Stimulated activated effector memory CD8-positive, alpha-beta T cell treated with anti-CD3 and anti-CD28 coated beads, Interleukin-12 subunit alpha, Interleukin-12 subunit beta, amount 100 ng/mL, for 72 hours (primary cell): ENCODE measurements around the gene HOXB9.

Experiments
- ATAC-seq: fragments of 150-1000 bp; cut with Tn5 transposase; 2 replicates; pipeline ENCODE4 v1.10.0; 2021
- DNase-seq, 2 donors: peaks; one replicate each; pipeline ENCODE4 v3.0.0; 2021 to 2022; ENCODE audit warnings: low spot score in 2 of 2
- H3K27ac Mint-ChIP-seq: one replicate; pipeline ENCODE4 v1.8.0; 2022; ENCODE audit warnings: mild to moderate bottlenecking, mixed read lengths
- H3K36me3 Mint-ChIP-seq: one replicate; pipeline ENCODE4 v1.8.0; 2022; ENCODE audit warnings: mild to moderate bottlenecking, mixed read lengths
- H3K4me1 Mint-ChIP-seq: one replicate; pipeline ENCODE4 v1.8.0; 2022; ENCODE audit warnings: mixed read lengths
- H3K4me3 Mint-ChIP-seq: one replicate; pipeline ENCODE4 v1.8.0; 2022; ENCODE audit warnings: mild to moderate bottlenecking, mixed read lengths
- H3K9me3 Mint-ChIP-seq: one replicate; pipeline ENCODE4 v1.8.0; 2022; ENCODE audit warnings: mixed read lengths

The HOXB9 gene

DNA sequence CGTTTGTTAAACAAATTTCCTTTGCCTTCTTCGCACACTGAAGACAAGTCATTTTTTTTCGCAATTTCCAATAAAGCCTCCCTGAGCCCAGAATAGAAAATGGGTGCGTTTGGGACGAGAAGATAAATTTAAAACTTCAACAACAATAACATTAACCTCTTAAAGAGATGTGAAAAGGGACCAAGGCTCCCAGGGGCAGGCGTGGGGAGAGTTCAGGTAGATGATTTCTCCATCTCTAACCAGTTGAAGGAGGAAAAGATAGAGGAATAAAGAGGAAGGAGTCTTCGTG, 46.7 kb downstream of the HOXB9 start:
- H3K9me3 Mint-ChIP-seq, result no peaks in the 10 kb centered on the region
- peaks cover 10% of the 10 kb centered on the region for H3K4me1 Mint-ChIP-seq
- peak overlapping the region; percentile 92 for H3K27ac Mint-ChIP-seq
- no peaks in the 10 kb centered on the region for H3K36me3 Mint-ChIP-seq
- peak overlapping the region; percentile 86 for H3K4me3 Mint-ChIP-seq
- ATAC-seq (no peak), DNase-seq (no peak)

DNA sequence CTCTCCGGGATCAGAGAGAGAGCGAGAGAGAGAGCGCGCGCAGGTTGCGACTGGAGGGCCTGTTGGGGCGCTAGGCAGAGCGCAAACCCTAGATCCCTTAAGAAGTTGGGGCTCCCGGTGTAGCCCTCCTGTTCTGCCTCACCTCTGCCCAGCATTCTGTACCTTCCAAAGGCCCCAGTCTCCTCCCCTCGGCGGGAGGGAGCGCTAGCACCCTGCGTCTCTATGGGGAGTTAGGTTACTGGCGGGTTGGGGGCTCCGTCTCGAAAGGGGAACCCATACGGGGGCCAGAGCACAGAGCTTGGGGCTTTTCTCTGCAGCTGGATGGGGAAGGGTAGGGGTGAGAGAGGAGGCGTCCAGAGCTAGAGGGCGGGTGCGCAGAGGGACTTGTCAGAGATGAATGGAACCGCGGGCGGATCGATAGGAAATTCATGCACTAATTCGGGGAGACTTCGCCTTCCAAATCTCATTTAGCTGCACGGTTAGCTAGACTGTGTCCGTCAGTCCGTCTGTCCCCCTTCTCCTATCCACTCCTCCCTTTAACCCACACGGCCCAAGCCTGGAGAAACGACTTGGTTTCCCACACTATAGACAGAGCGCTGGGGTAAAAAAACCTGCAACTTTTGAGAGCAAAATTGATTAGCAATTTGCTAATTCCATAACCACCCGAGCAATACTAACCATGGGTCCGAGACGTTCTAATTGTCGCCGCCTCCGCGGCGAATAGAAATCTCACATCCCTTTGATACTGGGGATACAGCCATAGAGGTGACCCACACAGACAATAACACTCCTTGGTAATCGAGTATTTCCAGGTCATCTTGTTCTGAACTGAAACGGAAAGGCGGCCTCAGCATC, 47.3 kb downstream of the HOXB9 start:
- no peaks in the 10 kb centered on the region for H3K36me3 Mint-ChIP-seq
- H3K9me3 Mint-ChIP-seq, result no peaks in the 10 kb centered on the region
- ATAC-seq (peak; percentile 72), DNase-seq (no peak)
- peaks cover 9% of the 10 kb centered on the region for H3K4me1 Mint-ChIP-seq
- peak overlapping the region; percentile 86 for H3K4me3 Mint-ChIP-seq
- peak overlapping the region; percentile 92 for H3K27ac Mint-ChIP-seq

DNA sequence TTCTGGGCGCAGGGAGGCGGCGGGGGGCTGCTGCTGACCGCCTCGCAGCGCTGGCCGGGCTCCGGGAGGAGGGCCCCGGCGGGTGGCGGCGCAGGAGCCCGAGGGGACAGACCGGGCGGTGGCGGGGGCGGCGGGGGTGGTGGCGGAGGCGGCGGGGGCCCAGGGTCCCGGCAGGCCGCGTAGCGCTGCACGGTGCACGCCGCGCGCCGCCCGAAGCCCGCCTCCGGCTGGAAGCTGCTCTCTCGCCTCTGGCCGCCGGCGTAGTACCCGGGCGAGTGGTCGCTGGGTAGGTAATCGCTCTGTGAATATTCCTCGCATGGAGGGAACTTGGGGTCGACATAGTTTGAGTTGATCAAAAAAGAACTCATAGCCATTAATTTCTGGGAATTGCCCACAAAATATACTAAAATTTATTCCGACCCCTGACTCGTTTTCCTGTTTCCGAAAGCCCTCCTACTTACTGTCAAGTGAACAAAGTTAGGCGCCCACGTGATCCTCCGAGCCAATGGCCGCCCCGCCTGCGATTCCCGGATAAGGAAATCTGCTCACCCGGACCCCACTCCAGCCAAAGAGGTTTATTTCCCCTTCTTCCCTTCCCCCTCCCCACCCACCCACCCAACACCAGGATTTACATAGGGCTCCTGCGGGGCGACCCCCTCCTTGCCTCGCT, 48.1 kb downstream of the HOXB9 start, which contains the start of gene HOXB4:
TSS of gene HOXB4 (minus strand) at position 405 of the 670 bp plus-strand sequence. CDS start at position 374, 31 bp downstream.
- DNase-seq, result peak in 1 of 2 donors; percentile 83
- Mint-ChIP-seq H3K4me1 (peaks cover 9% of the 10 kb centered on the region), H3K27ac (peak within 1 kb of the TSS; percentile 92)

DNA sequence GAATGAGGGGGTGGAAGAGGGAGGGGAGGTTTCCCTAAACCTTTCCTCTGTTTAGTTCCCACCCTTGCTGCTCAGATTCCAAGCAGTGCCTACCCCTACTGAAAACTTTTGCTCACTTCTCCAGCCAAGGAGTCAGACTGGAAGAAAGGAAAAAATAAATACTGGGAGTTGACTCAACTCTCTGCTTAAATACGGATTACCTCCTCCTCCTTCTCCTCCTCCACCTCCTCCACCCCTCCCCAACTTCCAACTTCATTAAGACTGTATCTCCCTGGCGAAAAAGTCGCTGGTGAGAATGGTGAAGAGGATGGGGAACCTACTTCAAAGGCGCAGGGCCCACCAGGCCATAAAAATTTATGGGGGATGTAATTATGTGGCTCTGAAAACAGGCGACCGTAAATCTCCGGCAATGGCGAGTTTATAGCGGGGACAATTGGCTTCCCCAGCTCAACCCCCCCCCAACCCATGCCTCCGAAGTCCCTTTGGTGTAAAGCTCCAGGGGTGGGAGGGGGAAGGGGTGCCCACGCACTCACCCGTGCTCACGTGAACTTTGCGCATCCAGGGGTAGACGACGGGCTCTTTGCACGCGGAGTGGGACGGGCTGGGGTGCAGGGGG, 48.7 kb downstream of the HOXB9 start:
- H3K36me3 Mint-ChIP-seq, result no peaks in the 10 kb centered on the region
- DNase-seq (no peak), ATAC-seq (peak; percentile 14)
- H3K4me1 Mint-ChIP-seq, result peaks cover 9% of the 10 kb centered on the region
- peak overlapping the region; percentile 92 for H3K27ac Mint-ChIP-seq
- H3K9me3 Mint-ChIP-seq, result no peaks in the 10 kb centered on the region
- H3K4me3 Mint-ChIP-seq, result peak overlapping the region; percentile 86

More for the DNA sequence above, 48.1 kb downstream of the HOXB9 start, which contains the start of gene HOXB4:
- Mint-ChIP-seq H3K36me3 (no peaks in the 10 kb centered on the region), H3K4me3 (peak within 1 kb of the TSS; percentile 86), H3K9me3 (no peaks in the 10 kb centered on the region)
- peak; percentile 83 for ATAC-seq

DNA sequence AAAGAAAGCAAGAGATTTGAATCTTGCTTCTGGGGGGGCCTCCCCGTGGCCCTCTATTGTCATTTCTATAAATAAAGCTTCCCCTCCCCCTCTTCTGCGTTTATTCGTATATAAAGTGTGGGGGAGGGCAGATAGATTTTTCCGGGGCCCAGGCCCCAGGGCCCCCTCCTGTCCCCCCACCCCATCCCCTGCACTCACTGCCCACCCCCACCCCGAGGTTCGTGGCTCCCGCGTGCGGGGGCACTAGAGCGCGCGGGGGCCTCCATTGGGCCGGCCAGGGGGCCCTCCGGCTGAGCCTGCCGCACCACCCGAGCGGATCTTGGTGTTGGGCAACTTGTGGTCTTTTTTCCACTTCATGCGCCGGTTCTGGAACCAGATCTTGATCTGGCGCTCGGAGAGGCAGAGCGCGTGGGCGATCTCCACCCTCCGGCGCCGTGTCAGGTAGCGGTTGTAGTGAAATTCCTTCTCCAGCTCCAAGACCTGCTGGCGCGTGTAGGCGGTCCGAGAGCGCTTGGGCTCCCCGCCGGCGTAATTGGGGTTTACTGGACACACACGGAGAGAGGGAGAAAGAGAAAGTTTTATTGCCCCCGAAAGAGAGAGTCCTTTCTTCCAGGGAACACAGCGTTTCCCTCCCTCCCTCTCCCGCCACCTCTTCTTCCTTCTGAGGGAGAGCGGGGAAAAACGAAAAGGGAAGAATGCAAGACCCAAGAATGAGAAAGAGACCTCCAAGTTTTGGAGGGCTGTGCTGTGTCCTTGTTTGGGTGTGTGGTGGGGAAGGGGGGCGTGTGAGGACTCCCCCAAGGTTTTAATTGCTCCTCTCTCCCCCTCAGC, 49.5 kb downstream of the HOXB9 start:
- no peak for ATAC-seq
- Mint-ChIP-seq H3K4me1 (peaks cover 9% of the 10 kb centered on the region), H3K36me3 (no peaks in the 10 kb centered on the region), H3K27ac (no peak overlapping the region), H3K4me3 (peak overlapping the region; percentile 86), H3K9me3 (no peaks in the 10 kb centered on the region)
- no peak for DNase-seq

DNA sequence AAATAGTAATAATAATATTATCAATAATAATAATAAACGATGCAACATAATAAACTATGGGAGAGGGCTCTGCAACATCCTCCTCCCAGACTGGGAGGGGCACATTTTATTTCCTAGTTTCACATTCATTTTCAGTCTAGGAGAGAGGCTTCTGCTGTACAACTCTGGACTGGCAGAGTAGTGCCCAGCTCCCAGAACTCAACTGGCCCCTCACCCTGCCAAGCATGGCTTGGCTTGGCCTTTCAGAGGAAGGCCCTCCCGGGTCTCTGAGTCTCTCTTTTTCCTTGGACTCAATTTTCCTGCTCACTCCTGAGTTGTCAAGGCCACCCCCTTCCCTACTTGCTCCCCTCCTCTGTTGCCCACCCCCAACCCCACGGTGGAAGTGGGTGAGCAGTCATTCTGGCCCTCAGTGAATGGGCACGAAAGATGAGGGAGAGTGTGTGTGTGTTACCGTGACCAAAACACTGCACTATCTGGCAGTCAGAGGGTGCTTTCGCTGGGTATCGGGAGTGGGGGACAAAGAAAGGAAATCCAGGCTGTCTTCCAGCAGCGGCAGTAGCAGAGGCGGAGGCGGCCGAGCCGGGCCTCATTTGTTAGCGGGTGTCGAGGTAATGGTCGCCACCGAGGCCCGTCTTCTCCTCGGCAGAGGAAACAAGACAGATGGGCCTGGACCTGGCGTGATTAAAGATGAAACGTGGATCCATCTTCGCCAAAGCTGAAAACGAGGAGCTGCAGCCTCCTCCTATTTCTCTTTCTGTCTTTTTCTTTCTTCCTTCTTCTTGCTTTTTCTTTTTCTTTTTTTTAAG, 50.3 kb downstream of the HOXB9 start:
- H3K36me3 Mint-ChIP-seq, result no peaks in the 10 kb centered on the region
- no peak for DNase-seq
- H3K4me3 Mint-ChIP-seq, result peak overlapping the region; percentile 15
- ATAC-seq, result no peak
- no peaks in the 10 kb centered on the region for H3K9me3 Mint-ChIP-seq
- H3K4me1 Mint-ChIP-seq, result peaks cover 9% of the 10 kb centered on the region
- no peak overlapping the region for H3K27ac Mint-ChIP-seq

DNA sequence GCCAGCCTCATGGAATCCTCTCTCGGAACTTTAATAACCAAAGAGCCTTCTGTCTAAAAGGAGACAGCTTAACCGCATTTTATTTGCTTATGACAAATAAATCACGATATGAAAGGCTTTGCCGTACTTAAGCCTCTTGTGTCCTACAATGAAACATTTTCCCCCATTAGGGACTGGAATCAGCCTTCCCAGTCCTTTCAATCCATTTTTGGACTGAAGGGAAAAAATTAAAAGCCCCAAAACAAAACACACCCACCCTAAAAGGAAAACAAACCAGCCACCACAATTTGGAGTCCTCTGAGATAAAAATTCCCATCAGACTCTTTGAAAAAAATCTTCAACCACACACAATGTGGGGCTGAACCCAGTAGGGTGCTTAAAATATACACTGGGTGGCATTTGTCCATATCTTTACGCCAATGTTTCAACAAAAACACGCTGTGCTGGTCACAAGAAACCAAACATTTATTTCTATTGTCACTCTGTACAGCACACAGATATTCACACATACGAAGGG, 51.0 kb downstream of the HOXB9 start:
- H3K9me3 Mint-ChIP-seq, result no peaks in the 10 kb centered on the region
- DNase-seq (no peak), ATAC-seq (no peak)
- peaks cover 9% of the 10 kb centered on the region for H3K4me1 Mint-ChIP-seq
- H3K27ac Mint-ChIP-seq, result no peak overlapping the region
- H3K4me3 Mint-ChIP-seq, result no peak overlapping the region
- H3K36me3 Mint-ChIP-seq, result no peaks in the 10 kb centered on the region

DNA sequence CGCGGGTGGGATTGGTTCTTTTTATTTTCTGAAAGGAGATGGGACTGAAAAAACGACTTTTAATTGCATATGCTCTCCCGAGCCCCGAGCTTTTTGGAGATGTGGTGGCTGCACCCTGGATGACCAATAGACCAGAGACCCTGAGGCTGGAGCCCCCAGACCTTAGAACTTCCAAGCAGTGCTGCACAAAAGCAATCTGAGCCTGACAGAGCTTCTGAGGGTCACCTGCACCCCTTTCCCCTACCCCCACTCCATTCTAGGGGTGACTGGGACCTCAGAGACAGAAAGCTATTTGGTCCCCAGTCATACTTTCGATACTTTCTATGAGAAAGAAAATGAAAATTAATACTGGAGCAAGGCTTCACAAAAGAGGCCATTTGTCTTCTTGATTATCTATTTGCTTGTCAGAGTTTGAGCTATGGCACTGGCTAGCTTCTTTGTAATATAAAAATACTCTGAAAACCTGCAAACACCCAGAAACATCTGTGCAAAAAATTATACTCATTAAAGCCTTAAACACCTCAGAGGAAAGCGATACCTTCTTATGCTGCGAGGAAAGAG, 51.6 kb downstream of the HOXB9 start:
- H3K9me3 Mint-ChIP-seq, result no peaks in the 10 kb centered on the region
- peaks cover 9% of the 10 kb centered on the region for H3K4me1 Mint-ChIP-seq
- DNase-seq, result no peak
- H3K36me3 Mint-ChIP-seq, result no peaks in the 10 kb centered on the region
- no peak for ATAC-seq
- H3K4me3 Mint-ChIP-seq, result no peak overlapping the region
- no peak overlapping the region for H3K27ac Mint-ChIP-seq

DNA sequence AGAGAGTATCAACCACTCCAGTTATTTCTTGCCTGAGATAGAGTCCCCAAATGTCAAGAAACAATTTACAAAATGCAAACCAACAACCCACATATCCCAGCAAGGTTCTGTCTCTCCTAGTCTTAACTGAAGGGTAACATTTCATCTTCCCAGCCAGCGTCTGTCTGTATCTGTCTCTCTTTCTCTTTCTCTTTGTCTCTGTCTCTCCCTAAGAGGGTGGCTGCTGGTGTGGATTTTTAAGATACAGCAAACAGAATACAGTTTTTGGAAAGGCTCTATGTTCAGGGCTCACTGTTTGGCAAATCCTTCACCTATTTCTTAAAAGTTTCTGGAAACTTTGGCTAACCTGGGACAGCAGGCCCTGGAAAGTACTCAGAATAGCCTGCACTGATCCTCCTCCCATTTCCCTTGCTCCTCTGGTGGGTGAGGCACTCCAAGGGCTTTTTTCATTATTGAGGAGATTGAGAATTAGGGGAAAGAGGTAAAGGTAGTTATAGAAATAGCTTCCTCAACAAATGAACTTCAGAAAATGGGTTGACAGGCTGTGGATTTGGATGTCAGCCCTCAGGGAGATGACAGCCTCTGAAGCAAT, 54.2 kb downstream of the HOXB9 start:
- DNase-seq (no peak), ATAC-seq (no peak)
- no peak overlapping the region for H3K4me3 Mint-ChIP-seq
- peaks cover 5% of the 10 kb centered on the region for H3K4me1 Mint-ChIP-seq
- H3K9me3 Mint-ChIP-seq, result no peaks in the 10 kb centered on the region
- no peaks in the 10 kb centered on the region for H3K36me3 Mint-ChIP-seq
- no peak overlapping the region for H3K27ac Mint-ChIP-seq
